Smooth muscle cell of the brain vasculature (primary cell): ENCODE data around the gene C1QTNF2.

Experiments used
- DNase-seq: peaks from one replicate; pipeline ENCODE4 v3.0.0-alpha.2; 2012; ENCODE audit warnings: low read depth, low spot score

C1QTNF2 gene

GRCh38 chr5:160371294-160371693, 868 bp upstream of the C1QTNF2 start:
- DNase-seq = no peak

- DNase-seq = no peak
These were observed 248 bp upstream of the C1QTNF2 start for GRCh38 chr5:160370713-160371034.

- DNase-seq = no peak
These were observed 2.5 kb downstream of the C1QTNF2 start for GRCh38 chr5:160367885-160368284.

GRCh38 chr5:160367261-160367660, 3.2 kb downstream of the C1QTNF2 start:
- no peak for DNase-seq

GRCh38 chr5:160366230-160366629, 4.2 kb downstream of the C1QTNF2 start:
- no peak for DNase-seq

- DNase-seq = no peak
These were observed 6.6 kb downstream of the C1QTNF2 start for GRCh38 chr5:160363660-160364395.

GRCh38 chr5:160363211-160363610, 7.2 kb downstream of the C1QTNF2 start:
- no peak for DNase-seq

GRCh38 chr5:160361624-160362228, 8.7 kb downstream of the C1QTNF2 start:
- DNase-seq = no peak

GRCh38 chr5:160360310-160360709, 10.1 kb downstream of the C1QTNF2 start:
- no peak for DNase-seq

- no peak for DNase-seq
These were observed 10.6 kb downstream of the C1QTNF2 start for GRCh38 chr5:160359816-160360215.

- no peak for DNase-seq
These were observed 11.2 kb downstream of the C1QTNF2 start for GRCh38 chr5:160359242-160359641.

GRCh38 chr5:160357861-160358411, 12.5 kb downstream of the C1QTNF2 start:
- no peak for DNase-seq

- DNase-seq = no peak
These were observed 13.0 kb downstream of the C1QTNF2 start for GRCh38 chr5:160357394-160357793.

GRCh38 chr5:160356550-160357347, 13.7 kb downstream of the C1QTNF2 start:
- DNase-seq = no peak

GRCh38 chr5:160354666-160355065, 15.8 kb downstream of the C1QTNF2 start:
- DNase-seq = no peak

- DNase-seq = no peak
These were observed 17.0 kb downstream of the C1QTNF2 start for GRCh38 chr5:160353379-160353778.

GRCh38 chr5:160352308-160352707, 18.1 kb downstream of the C1QTNF2 start:
- no peak for DNase-seq

GRCh38 chr5:160349935-160350303, 20.5 kb downstream of the C1QTNF2 start:
- DNase-seq = no peak

GRCh38 chr5:160349249-160349934, 21.0 kb downstream of the C1QTNF2 start:
- DNase-seq = no peak

GRCh38 chr5:160348080-160348479, 22.3 kb downstream of the C1QTNF2 start:
- DNase-seq = no peak

GRCh38 chr5:160347448-160347847, 23.0 kb downstream of the C1QTNF2 start:
- no peak for DNase-seq

GRCh38 chr5:160342413-160342941, 27.9 kb downstream of the C1QTNF2 start:
- no peak for DNase-seq
